ENCODE data around the gene ZNF8. TPM values are rescaled to one million over a fixed set of nuclear protein-coding genes. Genes with fewer than 3 reads are reported as not detected.

The ZNF8 gene
- total and polyA plus RNA-seq, 2 donors from 2014 or later = 1.3 to 9.0 TPM

DNA sequence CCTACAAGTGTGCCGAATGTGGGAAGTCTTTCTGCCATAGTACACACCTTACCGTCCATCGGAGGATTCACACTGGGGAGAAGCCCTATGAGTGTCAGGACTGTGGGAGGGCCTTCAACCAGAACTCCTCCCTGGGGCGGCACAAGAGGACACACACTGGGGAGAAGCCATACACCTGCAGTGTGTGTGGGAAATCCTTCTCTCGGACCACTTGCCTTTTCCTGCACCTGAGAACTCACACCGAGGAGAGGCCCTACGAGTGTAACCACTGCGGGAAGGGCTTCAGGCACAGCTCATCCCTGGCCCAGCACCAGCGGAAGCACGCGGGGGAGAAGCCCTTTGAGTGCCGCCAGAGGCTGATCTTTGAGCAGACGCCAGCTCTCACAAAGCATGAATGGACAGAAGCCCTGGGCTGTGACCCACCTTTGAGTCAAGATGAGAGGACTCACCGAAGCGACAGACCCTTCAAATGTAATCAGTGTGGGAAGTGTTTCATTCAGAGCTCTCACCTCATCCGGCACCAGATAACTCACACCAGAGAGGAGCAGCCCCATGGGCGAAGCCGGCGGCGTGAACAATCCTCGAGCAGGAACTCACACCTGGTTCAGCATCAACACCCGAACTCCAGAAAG lies 16.1 kb downstream of the ZNF8 start:
- FAIRE-seq (no peak), DNase-seq (no peak)
- H3K4me3 ChIP-seq (ENCODE audit: low read length in 3 of 3) = no peak overlapping the region
- no peak for TF ChIP-seq CTCF (IDR thresholded peaks at IDR 0.05; ENCODE audit: borderline replicate concordance, extremely low read depth, insufficient read depth)
- H3K4me1 ChIP-seq (ENCODE audit: control insufficient read depth in 2 of 3, insufficient read depth in 2 of 3, low read depth in 1 of 3, low read length in 3 of 3) = no peaks in the 10 kb centered on the region
- no peaks in the 10 kb centered on the region for H3K27me3 ChIP-seq (ENCODE audit: control insufficient read depth, insufficient read depth, low read length)
- intact Hi-C loops (cut with DNase I) = no loop called here
- H3K9me3 ChIP-seq (ENCODE audit: control insufficient read depth in 2 of 3, insufficient read depth in 1 of 3, low read length in 3 of 3) = peaks cover 0 to 10% (median 6%) of the 10 kb centered on the region in 3 donors
- H3K36me3 ChIP-seq (ENCODE audit: control insufficient read depth in 2 of 3, insufficient read depth in 3 of 3, low read length in 3 of 3) = peaks cover 24 to 34% (median 28%) of the 10 kb centered on the region in 3 donors
- H3K9ac ChIP-seq (ENCODE audit: low read length in 3 of 3) = no peak overlapping the region
- H3K27ac ChIP-seq (ENCODE audit: low read depth in 2 of 2, low read length in 2 of 2) = no peak overlapping the region

DNA sequence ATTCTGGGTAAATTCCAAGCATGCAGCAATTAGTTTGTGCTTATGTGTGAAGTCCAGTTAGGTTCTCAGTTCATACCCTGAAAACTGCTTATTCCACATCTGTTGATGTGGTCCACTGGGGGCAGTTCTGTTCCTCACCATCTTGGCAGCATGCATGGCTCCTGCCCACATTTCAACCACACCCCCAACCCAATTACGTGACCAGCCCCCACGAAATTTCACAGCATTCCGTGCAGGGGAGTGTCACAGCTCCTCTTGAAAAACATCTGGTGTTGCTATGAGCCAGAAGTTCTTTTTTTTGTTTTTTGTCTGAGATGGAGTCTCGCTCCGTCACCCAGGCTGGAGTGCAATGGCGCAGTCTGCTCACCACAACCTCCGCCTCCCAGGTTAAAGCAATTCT lies 17.3 kb downstream of the ZNF8 start:
- intact Hi-C loops (cut with DNase I) = no loop called here
- peaks cover 0 to 10% (median 6%) of the 10 kb centered on the region in 3 donors for H3K9me3 ChIP-seq (ENCODE audit: control insufficient read depth in 2 of 3, insufficient read depth in 1 of 3, low read length in 3 of 3)
- no peak overlapping the region for H3K27ac ChIP-seq (ENCODE audit: low read depth in 2 of 2, low read length in 2 of 2)
- no peaks in the 10 kb centered on the region for H3K4me1 ChIP-seq (ENCODE audit: control insufficient read depth in 2 of 3, insufficient read depth in 2 of 3, low read depth in 1 of 3, low read length in 3 of 3)
- no peak overlapping the region for H3K9ac ChIP-seq (ENCODE audit: low read length in 3 of 3)
- H3K27me3 ChIP-seq (ENCODE audit: control insufficient read depth, insufficient read depth, low read length) = no peaks in the 10 kb centered on the region
- H3K36me3 ChIP-seq (ENCODE audit: control insufficient read depth in 2 of 3, insufficient read depth in 3 of 3, low read length in 3 of 3) = peaks cover 23 to 38% (median 30%) of the 10 kb centered on the region in 3 donors
- no peak for TF ChIP-seq CTCF (IDR thresholded peaks at IDR 0.05; ENCODE audit: borderline replicate concordance, extremely low read depth, insufficient read depth)
- FAIRE-seq (no peak), DNase-seq (no peak)
- H3K4me3 ChIP-seq (ENCODE audit: low read length in 3 of 3) = no peak overlapping the region

- Histone ChIP-seq H3K27me3 (ENCODE audit: control insufficient read depth, insufficient read depth, low read length) (no peaks in the 10 kb centered on the region), H3K36me3 (ENCODE audit: control insufficient read depth in 2 of 3, insufficient read depth in 3 of 3, low read length in 3 of 3) (peaks cover 5 to 7% (median 6%) of the 10 kb centered on the region in 3 donors), H3K9me3 (ENCODE audit: control insufficient read depth in 2 of 3, insufficient read depth in 1 of 3, low read length in 3 of 3) (no peaks in the 10 kb centered on the region), H3K27ac (ENCODE audit: low read depth in 2 of 2, low read length in 2 of 2) (no peak overlapping the region), H3K4me3 (ENCODE audit: low read length in 3 of 3) (no peak overlapping the region), H3K9ac (ENCODE audit: low read length in 3 of 3) (no peak overlapping the region), H3K4me1 (ENCODE audit: control insufficient read depth in 2 of 3, insufficient read depth in 2 of 3, low read depth in 1 of 3, low read length in 3 of 3) (peaks cover 0 to 2% (median 0%) of the 10 kb centered on the region in 3 donors)
- intact Hi-C loops (cut with DNase I) = no loop called here
- no peak for TF ChIP-seq CTCF (IDR thresholded peaks at IDR 0.05; ENCODE audit: borderline replicate concordance, extremely low read depth, insufficient read depth)
- FAIRE-seq = no peak
- DNase-seq = no peak
Observed at GRCh38 chr19:58300620-58301019, 21.9 kb downstream of the ZNF8 start.
